Tibial nerve (tissue), 4 donors: Measurements from ENCODE around the gene VSIG10L2.

Source experiments
- EP300 ChIP-seq, 2 donors: sonication (generic); formaldehyde crosslinking; IDR thresholded peaks; one replicate each; pipeline ENCODE4 v1.6.1; 2017; ENCODE audit warnings: antibody characterized with exemption in 2 of 2, mild to moderate bottlenecking in 1 of 2
- POLR2A ChIP-seq, 2 donors: fragments of 450-650 bp; IDR thresholded peaks; one replicate each; pipeline ENCODE4 v1.6.1; 2017; ENCODE audit warnings: antibody characterized with exemption in 2 of 2, mild to moderate bottlenecking in 2 of 2, moderate library complexity in 2 of 2
- TF ChIP-seq, protein P1 (sequence below), 5 experiments: fragments of 200-600 bp in 3 of 5; fragments of 450-650 bp in 2 of 5; sonication (generic) in 3 of 5; IDR thresholded peaks; one replicate each; pipeline ENCODE4 v1.5.1; 2016 to 2019; ENCODE audit warnings: antibody characterized with exemption in 5 of 5, mild to moderate bottlenecking in 3 of 5, moderate library complexity in 2 of 5

GRCh38 chr11:125955856-125956255 is 10.0 kb downstream of the VSIG10L2 start:
- TF ChIP-seq, protein P1, sequence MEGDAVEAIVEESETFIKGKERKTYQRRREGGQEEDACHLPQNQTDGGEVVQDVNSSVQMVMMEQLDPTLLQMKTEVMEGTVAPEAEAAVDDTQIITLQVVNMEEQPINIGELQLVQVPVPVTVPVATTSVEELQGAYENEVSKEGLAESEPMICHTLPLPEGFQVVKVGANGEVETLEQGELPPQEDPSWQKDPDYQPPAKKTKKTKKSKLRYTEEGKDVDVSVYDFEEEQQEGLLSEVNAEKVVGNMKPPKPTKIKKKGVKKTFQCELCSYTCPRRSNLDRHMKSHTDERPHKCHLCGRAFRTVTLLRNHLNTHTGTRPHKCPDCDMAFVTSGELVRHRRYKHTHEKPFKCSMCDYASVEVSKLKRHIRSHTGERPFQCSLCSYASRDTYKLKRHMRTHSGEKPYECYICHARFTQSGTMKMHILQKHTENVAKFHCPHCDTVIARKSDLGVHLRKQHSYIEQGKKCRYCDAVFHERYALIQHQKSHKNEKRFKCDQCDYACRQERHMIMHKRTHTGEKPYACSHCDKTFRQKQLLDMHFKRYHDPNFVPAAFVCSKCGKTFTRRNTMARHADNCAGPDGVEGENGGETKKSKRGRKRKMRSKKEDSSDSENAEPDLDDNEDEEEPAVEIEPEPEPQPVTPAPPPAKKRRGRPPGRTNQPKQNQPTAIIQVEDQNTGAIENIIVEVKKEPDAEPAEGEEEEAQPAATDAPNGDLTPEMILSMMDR (IDR thresholded peaks at IDR 0.05), result no peak
- TF ChIP-seq POLR2A (IDR thresholded peaks at IDR 0.05), result no peak
- TF ChIP-seq EP300 (IDR thresholded peaks at IDR 0.05), result no peak
